HEK293 (cell line): ENCODE data around the gene TTC7B.

ENCODE experiments used
- BCL11A ChIP-seq: fragments of 450-650 bp; formaldehyde crosslinking; IDR thresholded peaks from 2 replicates; pipeline ENCODE4 v1.5.1; 2016; ENCODE audit warnings: low read depth, missing biosample characterization, missing genetic modification characterization
- ZNF302 ChIP-seq: fragments of 450-650 bp; formaldehyde crosslinking; IDR thresholded peaks from 2 replicates; pipeline ENCODE4 v1.5.1; 2016; ENCODE audit warnings: missing biosample characterization, missing genetic modification characterization, low read depth
- ZNF404 ChIP-seq: fragments of 450-650 bp; formaldehyde crosslinking; IDR thresholded peaks from 2 replicates; pipeline ENCODE4 v1.5.1; 2017; ENCODE audit warnings: missing biosample characterization, missing genetic modification characterization
- ZNF777 ChIP-seq: fragments of 450-650 bp; formaldehyde crosslinking; IDR thresholded peaks from 2 replicates; pipeline ENCODE4 v1.5.1; 2017; ENCODE audit warnings: missing biosample characterization, missing genetic modification characterization, borderline replicate concordance
- ZSCAN16 ChIP-seq: fragments of 450-650 bp; formaldehyde crosslinking; IDR thresholded peaks from 2 replicates; pipeline ENCODE4 v1.5.1; 2016; ENCODE audit warnings: missing biosample characterization, missing genetic modification characterization
- TF ChIP-seq, protein P1 (sequence below): fragments of 450-650 bp; formaldehyde crosslinking; IDR thresholded peaks from 2 replicates; pipeline ENCODE4 v1.5.1; 2016; ENCODE audit warnings: missing biosample characterization, missing genetic modification characterization
- TF ChIP-seq, protein P2 (sequence below): fragments of 450-650 bp; formaldehyde crosslinking; IDR thresholded peaks from 2 replicates; pipeline ENCODE4 v1.5.1; 2017; ENCODE audit warnings: missing biosample characterization, missing genetic modification characterization
- TF ChIP-seq, protein P3 (sequence below): fragments of 450-650 bp; formaldehyde crosslinking; IDR thresholded peaks from 2 replicates; pipeline ENCODE4 v1.5.1; 2016; ENCODE audit warnings: missing biosample characterization, missing genetic modification characterization
- TF ChIP-seq, protein P4 (sequence below): fragments of 450-650 bp; formaldehyde crosslinking; IDR thresholded peaks from 2 replicates; pipeline ENCODE4 v1.5.1; 2016; ENCODE audit warnings: missing biosample characterization, missing genetic modification characterization, low read depth
- TF ChIP-seq, protein P5 (sequence below): sonication (generic); formaldehyde crosslinking; IDR thresholded peaks from 2 replicates; pipeline ENCODE4 v1.8.1; 2022; ENCODE audit warnings: mild to moderate bottlenecking, moderate library complexity, missing genetic modification reagents
- TF ChIP-seq, protein P6 (sequence below): fragments of 450-650 bp; formaldehyde crosslinking; IDR thresholded peaks from 2 replicates; pipeline ENCODE4 v1.5.1; 2016; ENCODE audit warnings: missing biosample characterization, missing genetic modification characterization
- TF ChIP-seq, protein P7 (sequence below): fragments of 450-650 bp; formaldehyde crosslinking; IDR thresholded peaks from 2 replicates; pipeline ENCODE4 v1.5.1; 2016; ENCODE audit warnings: missing biosample characterization, missing genetic modification characterization

DNA sequence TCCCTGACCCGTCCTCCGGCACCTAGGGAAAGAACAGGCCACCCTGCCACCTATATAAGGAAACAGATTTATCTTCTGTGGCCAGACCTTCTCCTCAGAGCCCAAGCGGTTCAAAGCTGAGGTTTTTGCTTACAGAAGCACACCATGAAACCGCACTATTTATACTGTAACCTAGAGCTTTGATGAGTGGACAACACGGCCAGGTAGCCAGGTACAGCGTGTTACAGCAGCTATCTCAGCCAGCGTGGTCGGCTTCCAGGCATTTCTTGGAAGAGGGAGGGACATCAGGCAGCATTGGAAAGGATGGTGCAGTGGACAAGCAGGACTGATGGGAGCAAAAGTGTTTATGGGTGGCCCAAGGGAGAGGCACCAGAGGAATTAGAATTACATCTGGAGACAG lies 34.4 kb downstream of the TTC7B start:
- TF ChIP-seq, protein P1, sequence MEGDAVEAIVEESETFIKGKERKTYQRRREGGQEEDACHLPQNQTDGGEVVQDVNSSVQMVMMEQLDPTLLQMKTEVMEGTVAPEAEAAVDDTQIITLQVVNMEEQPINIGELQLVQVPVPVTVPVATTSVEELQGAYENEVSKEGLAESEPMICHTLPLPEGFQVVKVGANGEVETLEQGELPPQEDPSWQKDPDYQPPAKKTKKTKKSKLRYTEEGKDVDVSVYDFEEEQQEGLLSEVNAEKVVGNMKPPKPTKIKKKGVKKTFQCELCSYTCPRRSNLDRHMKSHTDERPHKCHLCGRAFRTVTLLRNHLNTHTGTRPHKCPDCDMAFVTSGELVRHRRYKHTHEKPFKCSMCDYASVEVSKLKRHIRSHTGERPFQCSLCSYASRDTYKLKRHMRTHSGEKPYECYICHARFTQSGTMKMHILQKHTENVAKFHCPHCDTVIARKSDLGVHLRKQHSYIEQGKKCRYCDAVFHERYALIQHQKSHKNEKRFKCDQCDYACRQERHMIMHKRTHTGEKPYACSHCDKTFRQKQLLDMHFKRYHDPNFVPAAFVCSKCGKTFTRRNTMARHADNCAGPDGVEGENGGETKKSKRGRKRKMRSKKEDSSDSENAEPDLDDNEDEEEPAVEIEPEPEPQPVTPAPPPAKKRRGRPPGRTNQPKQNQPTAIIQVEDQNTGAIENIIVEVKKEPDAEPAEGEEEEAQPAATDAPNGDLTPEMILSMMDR (tag by site-specific recombination): no peak
- TF ChIP-seq ZNF302 (tag by site-specific recombination) (no peak), ZNF404 (tag by site-specific recombination) (no peak), ZSCAN16 (tag by site-specific recombination) (no peak), ZNF777 (tag by site-specific recombination) (no peak), BCL11A (tag by site-specific recombination) (no peak)
- TF ChIP-seq, protein P2, sequence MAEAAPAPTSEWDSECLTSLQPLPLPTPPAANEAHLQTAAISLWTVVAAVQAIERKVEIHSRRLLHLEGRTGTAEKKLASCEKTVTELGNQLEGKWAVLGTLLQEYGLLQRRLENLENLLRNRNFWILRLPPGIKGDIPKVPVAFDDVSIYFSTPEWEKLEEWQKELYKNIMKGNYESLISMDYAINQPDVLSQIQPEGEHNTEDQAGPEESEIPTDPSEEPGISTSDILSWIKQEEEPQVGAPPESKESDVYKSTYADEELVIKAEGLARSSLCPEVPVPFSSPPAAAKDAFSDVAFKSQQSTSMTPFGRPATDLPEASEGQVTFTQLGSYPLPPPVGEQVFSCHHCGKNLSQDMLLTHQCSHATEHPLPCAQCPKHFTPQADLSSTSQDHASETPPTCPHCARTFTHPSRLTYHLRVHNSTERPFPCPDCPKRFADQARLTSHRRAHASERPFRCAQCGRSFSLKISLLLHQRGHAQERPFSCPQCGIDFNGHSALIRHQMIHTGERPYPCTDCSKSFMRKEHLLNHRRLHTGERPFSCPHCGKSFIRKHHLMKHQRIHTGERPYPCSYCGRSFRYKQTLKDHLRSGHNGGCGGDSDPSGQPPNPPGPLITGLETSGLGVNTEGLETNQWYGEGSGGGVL (tag by site-specific recombination): no peak
- TF ChIP-seq, protein P3, sequence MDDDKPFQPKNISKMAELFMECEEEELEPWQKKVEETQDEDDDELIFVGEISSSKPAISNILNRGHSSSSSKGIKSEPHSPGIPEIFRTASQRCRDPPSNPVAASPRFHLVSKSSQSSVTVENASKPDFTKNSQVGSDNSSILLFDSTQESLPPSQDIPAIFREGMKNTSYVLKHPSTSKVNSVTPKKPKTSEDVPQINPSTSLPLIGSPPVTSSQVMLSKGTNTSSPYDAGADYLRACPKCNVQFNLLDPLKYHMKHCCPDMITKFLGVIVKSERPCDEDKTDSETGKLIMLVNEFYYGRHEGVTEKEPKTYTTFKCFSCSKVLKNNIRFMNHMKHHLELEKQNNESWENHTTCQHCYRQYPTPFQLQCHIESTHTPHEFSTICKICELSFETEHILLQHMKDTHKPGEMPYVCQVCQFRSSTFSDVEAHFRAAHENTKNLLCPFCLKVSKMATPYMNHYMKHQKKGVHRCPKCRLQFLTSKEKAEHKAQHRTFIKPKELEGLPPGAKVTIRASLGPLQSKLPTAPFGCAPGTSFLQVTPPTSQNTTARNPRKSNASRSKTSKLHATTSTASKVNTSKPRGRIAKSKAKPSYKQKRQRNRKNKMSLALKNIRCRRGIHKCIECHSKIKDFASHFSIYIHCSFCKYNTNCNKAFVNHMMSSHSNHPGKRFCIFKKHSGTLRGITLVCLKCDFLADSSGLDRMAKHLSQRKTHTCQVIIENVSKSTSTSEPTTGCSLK (tag by site-specific recombination): no peak
- TF ChIP-seq, protein P4, sequence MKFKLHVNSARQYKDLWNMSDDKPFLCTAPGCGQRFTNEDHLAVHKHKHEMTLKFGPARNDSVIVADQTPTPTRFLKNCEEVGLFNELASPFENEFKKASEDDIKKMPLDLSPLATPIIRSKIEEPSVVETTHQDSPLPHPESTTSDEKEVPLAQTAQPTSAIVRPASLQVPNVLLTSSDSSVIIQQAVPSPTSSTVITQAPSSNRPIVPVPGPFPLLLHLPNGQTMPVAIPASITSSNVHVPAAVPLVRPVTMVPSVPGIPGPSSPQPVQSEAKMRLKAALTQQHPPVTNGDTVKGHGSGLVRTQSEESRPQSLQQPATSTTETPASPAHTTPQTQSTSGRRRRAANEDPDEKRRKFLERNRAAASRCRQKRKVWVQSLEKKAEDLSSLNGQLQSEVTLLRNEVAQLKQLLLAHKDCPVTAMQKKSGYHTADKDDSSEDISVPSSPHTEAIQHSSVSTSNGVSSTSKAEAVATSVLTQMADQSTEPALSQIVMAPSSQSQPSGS: no peak
- TF ChIP-seq, protein P5, sequence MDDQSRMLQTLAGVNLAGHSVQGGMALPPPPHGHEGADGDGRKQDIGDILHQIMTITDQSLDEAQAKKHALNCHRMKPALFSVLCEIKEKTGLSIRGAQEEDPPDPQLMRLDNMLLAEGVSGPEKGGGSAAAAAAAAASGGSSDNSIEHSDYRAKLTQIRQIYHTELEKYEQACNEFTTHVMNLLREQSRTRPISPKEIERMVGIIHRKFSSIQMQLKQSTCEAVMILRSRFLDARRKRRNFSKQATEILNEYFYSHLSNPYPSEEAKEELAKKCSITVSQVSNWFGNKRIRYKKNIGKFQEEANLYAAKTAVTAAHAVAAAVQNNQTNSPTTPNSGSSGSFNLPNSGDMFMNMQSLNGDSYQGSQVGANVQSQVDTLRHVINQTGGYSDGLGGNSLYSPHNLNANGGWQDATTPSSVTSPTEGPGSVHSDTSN (CRISPR knock-in tag): no peak
- TF ChIP-seq, protein P6, sequence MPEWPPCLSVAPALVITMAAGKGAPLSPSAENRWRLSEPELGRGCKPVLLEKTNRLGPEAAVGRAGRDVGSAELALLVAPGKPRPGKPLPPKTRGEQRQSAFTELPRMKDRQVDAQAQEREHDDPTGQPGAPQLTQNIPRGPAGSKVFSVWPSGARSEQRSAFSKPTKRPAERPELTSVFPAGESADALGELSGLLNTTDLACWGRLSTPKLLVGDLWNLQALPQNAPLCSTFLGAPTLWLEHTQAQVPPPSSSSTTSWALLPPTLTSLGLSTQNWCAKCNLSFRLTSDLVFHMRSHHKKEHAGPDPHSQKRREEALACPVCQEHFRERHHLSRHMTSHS: no peak
- TF ChIP-seq, protein P7, sequence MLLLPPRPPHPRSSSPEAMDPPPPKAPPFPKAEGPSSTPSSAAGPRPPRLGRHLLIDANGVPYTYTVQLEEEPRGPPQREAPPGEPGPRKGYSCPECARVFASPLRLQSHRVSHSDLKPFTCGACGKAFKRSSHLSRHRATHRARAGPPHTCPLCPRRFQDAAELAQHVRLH: no peak
